ELR (cell line): ENCODE results near the gene MAD1L1.

Source experiments
- DNase-seq: peaks from one replicate; pipeline ENCODE4 v3.0.0-alpha.2; 2015; ENCODE audit warnings: low read depth

MAD1L1 gene

DNA sequence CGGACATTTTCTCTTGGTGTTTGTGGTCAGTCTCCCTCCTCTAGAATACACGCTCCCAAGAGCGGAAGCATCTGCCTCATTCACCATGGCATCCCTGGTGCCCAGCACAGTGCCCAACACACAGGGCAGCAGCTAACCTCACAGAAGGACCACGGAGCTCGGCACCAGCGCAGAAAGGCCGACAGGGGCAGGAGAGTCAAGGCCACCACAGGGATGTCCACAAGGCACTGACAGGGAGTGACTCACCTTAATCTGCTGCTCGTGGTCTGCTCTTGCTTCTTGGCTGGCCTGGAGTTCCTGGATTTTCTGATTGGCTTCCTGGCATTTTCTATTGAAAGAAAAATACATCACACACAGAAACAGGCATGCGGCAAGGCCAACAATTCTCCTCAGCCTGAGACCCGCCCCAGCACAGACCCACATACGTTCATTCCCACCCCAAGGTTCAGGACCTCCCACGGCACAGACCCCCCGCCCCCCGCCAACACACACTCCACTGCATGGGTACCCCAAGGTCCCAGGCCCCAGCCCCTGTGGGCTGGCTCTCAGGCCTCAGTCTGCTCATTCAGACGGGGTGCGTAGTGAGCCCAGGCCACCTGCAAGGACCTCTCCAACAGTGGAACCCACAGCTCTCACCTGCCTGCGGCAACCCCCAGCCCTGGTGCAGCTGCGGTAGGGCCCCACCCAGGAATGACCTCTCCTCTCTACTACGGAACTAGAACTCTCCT is 14.9 kb downstream of the MAD1L1 start:
- peak; percentile 39 for DNase-seq

DNA sequence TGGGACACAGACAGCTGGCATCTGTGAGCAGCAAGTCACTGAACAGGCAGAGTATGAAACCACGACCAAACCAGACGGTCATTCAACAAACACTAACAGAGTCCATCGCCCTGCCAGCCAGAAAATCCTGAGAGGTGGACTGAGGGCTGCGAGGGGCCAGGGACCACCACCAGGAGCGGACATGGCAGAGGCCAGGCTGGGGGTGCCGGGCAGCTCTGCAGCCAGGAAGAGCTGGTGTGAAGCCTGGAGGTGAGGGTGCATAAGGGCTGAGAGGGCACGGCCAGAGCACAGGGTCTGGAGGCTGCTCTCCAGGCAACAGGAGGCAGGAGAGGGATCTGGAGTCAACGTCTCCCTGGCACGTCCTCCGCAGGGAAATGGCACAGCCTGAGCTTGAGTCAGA is 15.5 kb downstream of the MAD1L1 start:
- DNase-seq, result no peak

DNA sequence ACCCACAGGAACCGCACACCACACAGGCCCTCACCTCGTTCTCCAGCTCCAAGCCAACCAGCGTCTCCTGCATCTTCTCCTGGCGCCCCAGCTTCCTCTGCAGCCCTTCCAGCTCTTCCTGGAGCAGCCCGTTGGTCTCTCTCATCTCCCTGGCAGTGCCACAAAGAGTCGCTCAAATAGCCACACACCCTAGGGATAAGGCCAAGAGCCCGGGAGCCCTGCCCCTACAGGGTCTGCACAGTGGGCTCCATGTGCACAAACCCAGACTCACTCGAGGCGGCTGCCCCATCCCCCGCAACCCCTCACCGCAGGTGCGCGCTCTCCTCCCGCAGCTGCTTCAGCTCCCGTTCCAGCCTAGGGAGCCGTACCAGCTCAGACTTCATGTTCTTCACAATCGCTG is 16.9 kb downstream of the MAD1L1 start:
- no peak for DNase-seq

- DNase-seq, result no peak
Measured at GRCh38 chr7:2214636-2215035, 18.1 kb downstream of the MAD1L1 start.

- no peak for DNase-seq
Measured at GRCh38 chr7:2213551-2214215, 19.1 kb downstream of the MAD1L1 start.

DNA sequence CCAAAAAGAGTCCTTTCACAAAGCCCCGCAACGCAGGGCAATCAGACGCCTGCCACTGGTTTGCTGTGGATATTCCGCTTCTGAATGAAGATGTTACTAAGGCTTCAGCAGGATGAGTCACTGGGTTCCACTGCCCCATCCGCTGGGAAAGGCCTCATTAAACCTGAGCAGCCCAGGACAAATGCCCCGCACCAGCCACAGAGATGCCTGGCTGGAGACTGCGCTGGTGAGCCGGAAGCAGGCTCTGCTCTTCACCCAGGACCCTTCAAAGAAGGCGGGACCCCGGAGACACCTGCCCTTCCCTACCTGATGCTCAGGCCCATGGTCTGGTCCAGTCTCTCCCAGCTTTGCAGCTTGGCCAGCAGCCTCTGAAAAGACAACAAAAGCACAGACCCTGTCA is 19.8 kb downstream of the MAD1L1 start:
- peak; percentile 42 for DNase-seq

- no peak for DNase-seq
Measured at GRCh38 chr7:2211926-2212325, 20.8 kb downstream of the MAD1L1 start.

DNA sequence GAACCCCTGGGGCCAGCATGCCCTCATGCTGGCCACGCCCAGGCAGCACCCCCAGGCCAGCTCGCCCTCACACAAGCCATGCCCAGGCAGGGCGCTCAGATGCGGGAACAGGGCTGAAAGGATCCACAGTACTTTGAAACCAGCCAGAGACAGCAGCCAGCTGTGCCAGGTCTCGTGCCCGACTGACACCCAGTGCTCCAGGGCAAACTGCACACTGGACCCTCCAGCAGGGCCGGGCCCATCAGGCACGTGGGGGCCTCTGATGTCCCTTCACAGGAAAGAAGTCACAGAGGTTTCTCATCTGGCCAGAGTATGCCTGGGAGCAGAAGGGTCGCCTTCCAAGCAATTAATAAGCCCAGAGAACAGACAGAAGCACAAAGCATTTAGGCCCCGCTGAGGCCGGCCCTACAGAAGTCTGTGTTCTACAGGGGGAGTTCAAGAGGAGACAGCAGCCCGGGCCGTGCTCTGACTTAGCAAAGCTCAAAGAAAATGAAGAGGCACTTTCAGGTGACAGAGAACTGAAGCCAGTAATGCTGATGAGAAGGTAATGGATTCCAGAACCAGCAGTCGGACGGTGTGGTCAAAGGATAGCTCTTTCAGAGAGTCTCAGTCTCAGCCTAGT is 21.4 kb downstream of the MAD1L1 start:
- no peak for DNase-seq

- no peak for DNase-seq
Measured at GRCh38 chr7:2210551-2211258, 22.0 kb downstream of the MAD1L1 start.

DNA sequence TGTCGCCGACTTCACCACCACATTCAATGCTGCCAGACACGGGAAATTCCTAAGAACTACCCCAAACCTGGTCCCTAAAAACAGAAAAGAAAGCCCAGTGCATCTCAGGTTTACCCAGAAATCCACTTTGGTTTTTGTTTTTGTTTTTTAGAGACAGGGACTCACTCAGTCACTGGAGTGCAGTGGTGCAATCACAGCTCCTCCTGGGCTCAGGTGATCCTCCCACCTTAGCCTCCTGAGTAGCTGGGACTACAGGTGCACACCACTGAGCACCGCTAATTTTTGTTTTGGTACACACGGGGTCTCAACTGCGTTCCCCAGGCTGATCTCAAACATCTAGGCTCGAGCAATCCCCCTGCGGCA is 22.8 kb downstream of the MAD1L1 start:
- DNase-seq, result no peak

DNA sequence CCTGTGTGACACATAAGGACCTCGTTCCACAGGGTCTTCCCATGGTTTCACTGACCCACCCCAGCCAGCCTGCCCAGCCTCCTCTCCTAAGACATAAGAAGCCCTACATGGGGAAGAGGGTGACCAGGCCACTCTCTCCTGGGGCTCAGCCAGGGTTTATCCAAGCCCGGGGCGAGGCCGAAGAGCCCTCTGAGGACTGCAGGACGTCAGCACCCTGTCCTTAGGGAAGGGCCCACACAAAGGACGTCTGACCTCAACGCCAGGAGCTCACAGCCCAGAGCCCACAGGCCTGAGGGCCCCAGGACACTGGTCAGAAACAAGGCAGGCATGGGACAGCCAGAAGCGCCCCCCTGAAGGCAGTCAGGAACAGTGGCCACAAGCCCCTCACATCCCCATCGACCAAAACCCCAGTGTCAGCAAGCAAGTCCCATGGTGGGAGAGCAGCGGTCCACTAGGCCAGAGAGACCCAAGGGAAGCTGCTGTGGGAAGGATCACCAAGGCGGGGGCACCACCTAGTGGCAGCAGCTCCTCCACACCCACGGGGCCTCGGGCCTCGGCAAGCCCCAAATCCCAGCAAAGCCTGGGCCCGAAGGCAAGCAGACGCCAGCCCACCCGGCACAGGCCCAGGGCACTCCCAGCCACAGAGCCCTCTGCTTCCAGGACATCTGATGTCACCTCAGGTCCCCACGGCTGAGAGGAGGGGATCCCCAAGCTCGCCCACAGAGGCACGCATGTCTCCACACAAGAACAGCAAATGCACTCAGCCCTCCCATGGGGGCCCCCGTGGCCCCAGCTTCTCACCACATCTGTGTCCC is 23.4 kb downstream of the MAD1L1 start:
- peak; percentile 70 for DNase-seq

DNA sequence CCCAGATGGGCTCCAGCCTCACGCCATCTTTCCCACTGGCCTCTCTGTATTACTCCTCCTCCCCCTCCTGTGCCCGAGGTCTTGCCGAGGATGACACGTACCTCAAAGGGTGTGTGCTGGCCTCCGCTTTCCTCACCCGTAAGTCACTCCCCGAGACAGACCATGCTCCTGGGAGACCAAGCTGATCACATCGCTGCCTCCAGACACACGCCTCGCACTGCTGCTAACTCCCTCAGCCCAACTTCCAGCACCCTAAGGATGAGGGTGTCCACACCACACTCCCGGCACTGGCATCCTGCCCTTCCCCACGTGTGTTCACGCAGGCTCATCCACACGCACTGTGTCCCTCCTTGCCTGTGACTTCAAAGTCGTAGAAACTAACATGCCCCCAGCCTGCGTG is 24.0 kb downstream of the MAD1L1 start:
- no peak for DNase-seq

- no peak for DNase-seq
Measured at GRCh38 chr7:2205036-2205780, 27.5 kb downstream of the MAD1L1 start.

- DNase-seq, result no peak
Measured at GRCh38 chr7:2204446-2204845, 28.3 kb downstream of the MAD1L1 start.

GRCh38 chr7:2203766-2204300 is 28.9 kb downstream of the MAD1L1 start:
- no peak for DNase-seq

DNA sequence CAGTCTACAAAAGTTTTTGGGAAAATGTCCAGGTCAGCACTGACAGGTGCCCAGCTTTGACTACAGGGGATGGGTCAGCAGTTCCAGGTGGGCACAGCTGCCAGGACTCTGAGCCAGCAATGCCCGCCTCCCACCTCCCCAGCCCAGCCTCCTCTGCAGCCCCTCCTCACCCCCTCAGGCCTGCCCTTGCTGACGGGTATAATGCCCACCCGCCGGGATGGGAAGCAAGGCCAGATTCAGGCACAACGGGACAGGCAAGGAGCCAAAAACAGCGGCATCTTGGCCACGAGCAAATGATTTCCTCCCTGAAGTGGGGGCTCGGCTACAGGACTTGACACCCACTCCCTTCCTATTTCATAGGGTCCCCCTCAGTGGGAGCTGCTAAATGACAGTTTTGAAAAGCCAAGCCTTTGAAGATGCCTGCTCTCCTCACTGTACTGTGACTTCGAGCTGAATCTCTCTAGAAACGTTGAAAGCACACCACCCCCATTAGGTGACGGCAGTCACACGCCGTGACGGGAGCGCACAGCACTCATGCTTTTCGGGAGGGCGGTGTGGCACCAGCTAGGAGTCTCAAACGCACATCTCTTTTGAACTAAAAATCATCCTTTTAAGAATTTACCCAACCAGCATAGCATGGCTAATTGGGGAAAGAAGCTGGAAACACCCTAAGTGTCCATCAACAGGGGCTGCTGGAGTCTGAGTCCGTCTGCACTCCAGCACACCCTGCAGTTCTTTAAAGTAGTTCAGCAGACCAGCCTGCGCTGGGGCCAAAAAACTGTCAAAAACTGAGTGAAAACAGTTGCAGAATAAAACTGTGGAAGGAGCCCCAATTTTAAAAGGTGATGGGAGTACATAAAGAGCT is 29.6 kb downstream of the MAD1L1 start:
- no peak for DNase-seq

GRCh38 chr7:2202361-2202761 is 30.4 kb downstream of the MAD1L1 start:
- no peak for DNase-seq

- no peak for DNase-seq
Measured at GRCh38 chr7:2201686-2202360, 30.9 kb downstream of the MAD1L1 start.

DNA sequence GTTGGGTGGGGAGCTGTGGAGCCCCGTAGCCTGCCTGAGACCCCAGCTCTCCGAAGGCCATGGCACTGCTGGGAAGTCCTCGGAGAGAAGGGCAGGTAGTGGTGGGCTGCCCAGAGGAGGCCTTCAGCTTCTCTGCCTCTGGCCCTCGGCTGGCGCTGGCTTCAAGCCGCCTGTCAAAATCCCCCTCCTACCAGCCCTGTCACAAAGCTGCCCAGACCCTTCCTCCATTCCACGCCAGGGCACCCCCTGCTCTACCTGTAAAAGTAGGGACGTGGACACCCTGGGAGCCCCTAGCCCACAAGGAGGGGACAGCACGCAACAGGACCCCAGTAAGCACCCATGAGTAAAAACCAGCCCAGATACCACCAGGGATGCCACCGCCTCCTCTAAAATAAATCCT is 31.6 kb downstream of the MAD1L1 start:
- no peak for DNase-seq
